ENCODE data around the gene PLXNA3. TPM values are rescaled to one million over a fixed set of nuclear protein-coding genes. Genes with fewer than 3 reads are reported as not detected.

The PLXNA3 gene
- total and polyA plus RNA-seq, 12 donors, result 9.7 to 35.3 (median 16.7) TPM

- intact Hi-C loops (cut with DNase I), result no loop called here
- TF ChIP-seq CTCF (IDR thresholded peaks at IDR 0.05), result no peak
- DNase-seq (peak; percentile 53 to 62), ATAC-seq (peak; percentile 74 to 83 (median 80))
- H3K4me1 ChIP-seq, result peaks cover 0 to 32% (median 12%) of the 10 kb centered on the region in 9 donors
- H3K36me3 ChIP-seq, result peaks cover 0 to 15% (median 0%) of the 10 kb centered on the region in 9 donors
- WGBS, 2 donors, result 0 to 3% methylated on average over 20 to 28 of the region's 29 CpGs
- no peaks in the 10 kb centered on the region for H3K9me3 ChIP-seq
- H3K27ac ChIP-seq, result peak overlapping the region; percentile 90 to 99 (median 96)
- H3K27me3 ChIP-seq, result no peaks in the 10 kb centered on the region
- H3K4me3 ChIP-seq, result peak overlapping the region; percentile 56 to 85 (median 82)
Measured at GRCh38 chrX:154411981-154412340, 46.1 kb upstream of the PLXNA3 start.

- no peak for TF ChIP-seq CTCF (IDR thresholded peaks at IDR 0.05)
- peak overlapping the region; percentile 90 to 99 (median 96) for H3K27ac ChIP-seq
- H3K36me3 ChIP-seq, result peaks cover 0 to 15% (median 0%) of the 10 kb centered on the region in 9 donors
- intact Hi-C loops (cut with DNase I), result no loop called here
- 38 to 47% methylated on average over 3 to 4 of the region's 4 CpGs for WGBS, 2 donors
- H3K9me3 ChIP-seq, result no peaks in the 10 kb centered on the region
- DNase-seq, result peak; percentile 23 to 24
- ATAC-seq, result peak in 7 of 8 donors; percentile 17 to 64 (median 57)
- peak overlapping the region; percentile 56 to 85 (median 82) for H3K4me3 ChIP-seq
- H3K27me3 ChIP-seq, result no peaks in the 10 kb centered on the region
- H3K4me1 ChIP-seq, result peaks cover 0 to 32% (median 12%) of the 10 kb centered on the region in 9 donors
Measured at GRCh38 chrX:154412468-154412867, 45.6 kb upstream of the PLXNA3 start.

- TF ChIP-seq CTCF (IDR thresholded peaks at IDR 0.05), result no peak
- intact Hi-C loops (cut with DNase I), result no loop called here
- Histone ChIP-seq H3K9me3 (no peaks in the 10 kb centered on the region), H3K4me1 (peaks cover 0 to 30% (median 12%) of the 10 kb centered on the region in 9 donors), H3K36me3 (peaks cover 0 to 15% (median 0%) of the 10 kb centered on the region in 9 donors), H3K27ac (peak overlapping the region in 7 of 10 donors; percentile 90 to 99 (median 96)), H3K27me3 (no peaks in the 10 kb centered on the region), H3K4me3 (no peak overlapping the region)
- DNase-seq (no peak), ATAC-seq (no peak)
- WGBS, 2 donors, result 87 to 88% methylated on average over 3 to 8 of the region's 8 CpGs
Measured at GRCh38 chrX:154413142-154413541, 44.9 kb upstream of the PLXNA3 start.

GRCh38 chrX:154417157-154417556 lies 40.9 kb upstream of the PLXNA3 start:
- WGBS, 2 donors, result 78 to 83% methylated on average over 7 of the region's 7 CpGs
- intact Hi-C loops (cut with DNase I), result no loop called here
- H3K4me3 ChIP-seq, result no peak overlapping the region
- H3K27me3 ChIP-seq, result no peaks in the 10 kb centered on the region
- H3K27ac ChIP-seq, result no peak overlapping the region
- H3K36me3 ChIP-seq, result peaks cover 0 to 17% (median 0%) of the 10 kb centered on the region in 9 donors
- no peak for ATAC-seq
- TF ChIP-seq CTCF (IDR thresholded peaks at IDR 0.05), result no peak
- no peaks in the 10 kb centered on the region for H3K9me3 ChIP-seq
- H3K4me1 ChIP-seq, result peaks cover 0 to 29% (median 10%) of the 10 kb centered on the region in 9 donors
- no peak for DNase-seq

All from heart right ventricle (tissue), 16 donors.